Fibroblast of the aortic adventitia (primary cell): ENCODE results near the gene FKBP14. TPM values are rescaled to one million over a fixed set of nuclear protein-coding genes. Genes with fewer than 3 reads are reported as not detected.
A peak's percentile ranks its signal among the peaks of the same experiment; 100 is the strongest.

Experiments used
- DNase-seq: peaks from one replicate; pipeline ENCODE4 v3.0.0-alpha.2; 2010; ENCODE audit warnings: low read depth
- H3K4me3 ChIP-seq: 2 replicates; pipeline ENCODE4 v1.5.1; 2011; ENCODE audit warnings: low read depth, mild to moderate bottlenecking, control low read depth, low read length, moderate library complexity
- total RNA-seq: library from RNA; depleted of rRNA; stranded (reverse); fragments of >200 nt; gene quantifications from 2 replicates; pipeline ENCODE4 v1.2.3, GENCODE V29; 2012; ENCODE audit warnings: low replicate concordance
- TF ChIP-seq, protein P1 (sequence below): IDR thresholded peaks from 2 replicates; pipeline ENCODE4 v1.5.1; 2011; ENCODE audit warnings: mild to moderate bottlenecking, low read length, control low read depth, inconsistent platforms; ENCODE audit not compliant: insufficient read depth

FKBP14 gene, protein sequence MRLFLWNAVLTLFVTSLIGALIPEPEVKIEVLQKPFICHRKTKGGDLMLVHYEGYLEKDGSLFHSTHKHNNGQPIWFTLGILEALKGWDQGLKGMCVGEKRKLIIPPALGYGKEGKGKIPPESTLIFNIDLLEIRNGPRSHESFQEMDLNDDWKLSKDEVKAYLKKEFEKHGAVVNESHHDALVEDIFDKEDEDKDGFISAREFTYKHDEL
- total RNA-seq: 39.9 and 57.5 TPM in 2 replicates

DNA sequence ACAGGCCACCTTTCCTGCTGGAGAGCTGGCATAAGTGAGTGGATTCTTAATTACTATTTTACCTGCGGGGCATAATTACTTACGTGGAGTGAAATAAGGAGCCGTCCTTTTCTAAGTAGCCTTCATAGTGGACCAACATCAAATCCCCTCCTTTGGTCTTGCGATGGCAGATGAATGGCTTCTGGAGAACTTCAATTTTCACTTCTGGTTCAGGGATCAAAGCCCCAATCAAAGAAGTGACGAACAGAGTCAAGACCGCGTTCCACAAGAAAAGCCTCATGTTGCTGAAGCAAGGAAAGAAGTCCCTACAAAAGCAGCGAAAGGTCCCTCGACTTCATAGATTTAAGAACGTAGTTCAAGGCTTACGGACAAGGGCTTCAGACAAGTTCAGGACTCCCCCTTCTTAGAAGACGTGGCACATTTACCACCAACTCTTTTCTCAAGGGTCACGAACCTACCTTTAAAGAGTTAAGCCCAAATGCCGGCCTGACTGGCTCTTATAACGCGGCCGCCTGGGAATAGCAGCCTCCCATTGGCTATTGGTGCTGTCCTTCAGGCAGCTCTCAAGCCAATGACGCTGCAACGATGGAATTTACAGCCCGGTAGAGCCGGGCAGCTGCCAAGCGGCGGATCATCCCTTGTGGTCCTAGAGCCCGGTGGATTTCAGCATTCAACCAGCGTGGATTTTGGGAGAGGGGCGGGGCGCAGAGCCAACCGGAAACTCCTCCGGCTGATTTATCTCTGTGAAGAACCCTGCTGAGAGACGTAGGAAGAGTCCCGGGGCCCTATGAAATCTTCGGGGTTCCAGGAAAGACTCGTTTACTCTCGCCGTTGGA lies at the start of gene FKBP14:
FKBP14 (minus strand) TSS at position 474 of the 836 bp plus-strand sequence; CDS start at position 280, 194 bp downstream.
- H3K4me3 ChIP-seq: peak within 1 kb of the TSS; percentile 88
- DNase-seq: peak; percentile 100
- TF ChIP-seq, protein P1, sequence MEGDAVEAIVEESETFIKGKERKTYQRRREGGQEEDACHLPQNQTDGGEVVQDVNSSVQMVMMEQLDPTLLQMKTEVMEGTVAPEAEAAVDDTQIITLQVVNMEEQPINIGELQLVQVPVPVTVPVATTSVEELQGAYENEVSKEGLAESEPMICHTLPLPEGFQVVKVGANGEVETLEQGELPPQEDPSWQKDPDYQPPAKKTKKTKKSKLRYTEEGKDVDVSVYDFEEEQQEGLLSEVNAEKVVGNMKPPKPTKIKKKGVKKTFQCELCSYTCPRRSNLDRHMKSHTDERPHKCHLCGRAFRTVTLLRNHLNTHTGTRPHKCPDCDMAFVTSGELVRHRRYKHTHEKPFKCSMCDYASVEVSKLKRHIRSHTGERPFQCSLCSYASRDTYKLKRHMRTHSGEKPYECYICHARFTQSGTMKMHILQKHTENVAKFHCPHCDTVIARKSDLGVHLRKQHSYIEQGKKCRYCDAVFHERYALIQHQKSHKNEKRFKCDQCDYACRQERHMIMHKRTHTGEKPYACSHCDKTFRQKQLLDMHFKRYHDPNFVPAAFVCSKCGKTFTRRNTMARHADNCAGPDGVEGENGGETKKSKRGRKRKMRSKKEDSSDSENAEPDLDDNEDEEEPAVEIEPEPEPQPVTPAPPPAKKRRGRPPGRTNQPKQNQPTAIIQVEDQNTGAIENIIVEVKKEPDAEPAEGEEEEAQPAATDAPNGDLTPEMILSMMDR: no peak

DNA sequence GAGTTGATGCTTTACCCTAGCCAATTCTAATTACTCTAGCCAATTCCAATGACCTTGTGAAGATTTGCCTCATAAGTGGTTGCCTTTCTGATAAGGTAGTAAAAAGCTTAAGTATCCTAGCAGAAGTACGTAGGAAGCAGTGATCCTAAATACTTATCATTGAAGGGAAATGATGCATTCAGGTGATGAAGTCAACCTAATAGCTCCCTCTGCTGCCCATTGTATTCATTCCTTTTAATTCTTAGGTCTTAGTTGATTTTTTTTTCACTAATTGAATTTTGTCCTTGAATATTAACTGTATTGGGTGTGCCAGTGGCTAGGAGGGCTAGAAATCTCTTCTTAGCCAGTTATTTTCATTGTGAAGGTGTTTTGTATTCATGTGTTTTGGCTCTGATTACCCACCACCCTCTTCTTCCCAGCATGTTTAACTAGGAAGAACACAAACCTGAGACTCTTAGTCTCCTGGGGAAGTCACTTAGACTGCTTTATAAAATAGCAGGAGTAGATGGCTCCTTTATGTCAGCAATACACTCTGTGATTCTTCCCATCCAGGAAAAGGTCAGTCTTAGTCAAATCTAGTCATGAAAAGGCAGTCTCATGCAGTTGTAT lies 48.0 kb upstream of the FKBP14 start:
- TF ChIP-seq, protein P1: peak; percentile 50
- peak; percentile 69 for DNase-seq
- no peak overlapping the region for H3K4me3 ChIP-seq

DNA sequence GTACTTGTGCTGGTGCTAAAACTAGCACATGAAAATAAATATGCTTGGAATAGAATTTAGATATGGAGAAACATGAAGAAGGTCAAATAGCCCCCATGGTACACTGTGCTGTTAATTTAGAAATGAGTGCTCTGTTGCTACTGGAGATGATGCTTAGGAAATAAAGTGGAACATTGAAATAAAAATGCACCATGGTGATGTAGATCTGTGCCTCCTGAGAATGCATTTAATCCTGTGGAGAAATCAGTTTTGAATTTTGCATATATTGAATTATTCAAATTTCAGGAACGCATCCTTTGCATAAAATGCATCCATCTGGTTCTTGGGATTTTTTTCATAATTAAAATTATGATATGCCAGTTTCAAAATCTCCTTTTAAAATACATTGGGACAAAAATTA lies 46.2 kb upstream of the FKBP14 start:
- DNase-seq: no peak
- H3K4me3 ChIP-seq: no peak overlapping the region
- TF ChIP-seq, protein P1: no peak

DNA sequence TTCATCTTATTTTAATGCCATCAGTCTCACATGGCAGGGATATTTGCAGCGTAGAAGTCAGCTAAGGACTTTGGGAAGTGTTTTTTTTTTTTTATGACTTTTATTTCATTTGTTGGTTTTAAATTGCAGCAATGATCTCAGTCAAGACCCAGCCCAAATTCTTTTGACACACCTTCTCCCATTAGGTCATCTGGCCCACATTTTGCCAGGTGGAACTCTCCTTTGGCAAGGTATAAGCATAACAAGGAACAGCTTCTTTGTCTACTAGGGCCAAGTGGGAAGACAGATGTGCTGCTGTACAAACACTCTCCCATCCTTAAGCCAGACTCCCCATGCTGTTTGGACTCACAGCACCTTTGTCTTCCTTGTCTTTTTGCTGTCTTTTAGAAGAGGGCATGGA lies 43.5 kb upstream of the FKBP14 start:
- TF ChIP-seq, protein P1: no peak
- no peak overlapping the region for H3K4me3 ChIP-seq
- DNase-seq: no peak

DNA sequence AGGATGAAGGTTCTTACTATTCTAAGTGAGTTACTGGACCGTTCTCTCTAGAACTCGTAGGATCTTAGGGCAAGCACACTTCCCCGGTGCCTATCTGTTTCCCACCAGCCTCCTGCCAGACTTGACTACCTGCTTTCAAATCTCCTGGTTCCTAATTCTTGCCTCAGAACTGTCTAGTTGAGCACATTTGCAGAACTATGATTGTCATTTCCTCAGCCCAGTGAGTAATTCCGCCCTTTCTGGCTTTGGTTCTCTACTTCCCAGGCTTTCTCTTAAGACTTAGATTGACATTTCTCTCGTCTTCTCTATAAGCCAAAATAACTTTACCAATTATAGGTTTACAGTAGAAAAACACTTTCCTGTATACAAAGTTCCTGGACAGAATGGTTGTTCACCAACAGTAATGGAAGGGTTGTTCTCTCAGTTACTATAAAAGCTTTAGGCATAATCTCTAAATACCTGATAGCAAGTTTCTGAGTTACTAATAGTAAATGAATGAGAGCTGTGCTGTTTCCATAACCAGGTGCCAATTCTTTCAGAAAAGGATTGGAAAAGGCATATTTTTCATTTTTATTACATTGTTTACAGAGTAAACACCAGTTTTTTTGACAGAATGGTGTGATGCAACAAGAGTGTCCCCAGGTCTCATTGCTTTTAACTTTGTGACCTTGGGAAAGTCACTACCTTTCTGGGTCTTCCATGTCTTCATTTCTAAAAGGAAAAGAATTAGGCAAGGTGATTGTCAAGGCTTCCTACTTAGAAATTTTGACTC lies 42.8 kb upstream of the FKBP14 start:
- no peak for DNase-seq
- TF ChIP-seq, protein P1: no peak
- H3K4me3 ChIP-seq: no peak overlapping the region

DNA sequence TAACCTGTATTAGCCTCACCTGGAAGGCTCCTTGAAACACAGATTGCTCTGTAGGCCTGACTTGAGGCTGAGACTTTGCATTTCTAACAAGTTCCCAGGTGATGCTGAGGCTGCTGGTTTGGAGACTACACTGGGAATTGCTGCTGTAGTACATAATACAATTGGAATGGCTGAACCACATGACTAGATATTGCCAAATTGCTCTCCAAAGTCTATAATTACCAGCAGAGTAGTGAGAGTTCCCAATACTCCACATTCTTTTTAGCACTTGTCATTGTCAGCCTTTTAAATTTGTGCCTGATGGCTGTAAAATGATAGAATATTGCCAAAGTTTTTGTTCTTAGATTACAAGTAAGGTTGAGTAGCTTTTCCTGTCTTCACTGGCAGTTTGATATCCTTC lies 41.6 kb upstream of the FKBP14 start:
- peak; percentile 90 for DNase-seq
- TF ChIP-seq, protein P1: no peak

More for the DNA sequence above, 41.6 kb upstream of the FKBP14 start:
- no peak overlapping the region for H3K4me3 ChIP-seq
